SK-N-SH (cell line): ENCODE measurements around the gene PFKFB3. TPM values are rescaled to one million over a fixed set of nuclear protein-coding genes. Genes with fewer than 3 reads are reported as not detected.

Source experiments
- CTCF ChIA-PET: fragments of 300-600, 350-600 bp; formaldehyde crosslinking; extraction: SDS; loops from one replicate; lab custom pipeline; 2021; lab: Yijun Ruan, JAX
- POLR2A ChIA-PET: fragments of 350-600 bp; sonication (Branson Sonifier 250); formaldehyde crosslinking; extraction: SDS; loops from one replicate; lab custom pipeline; 2020; ENCODE audit warnings: antibody characterized with exemption, inconsistent platforms; lab: Yijun Ruan, JAX
- DNase-seq: peaks from one replicate; pipeline ENCODE4 v3.0.0; 2012
- H2AFZ ChIP-seq: fragments of 200-600 bp; sonication (generic); 2 replicates; pipeline ENCODE4 v1.8.1; 2016; ENCODE audit warnings: antibody characterized with exemption, mild to moderate bottlenecking, low read depth
- H3F3A ChIP-seq: fragments of 200-600 bp; sonication (generic); replicated peaks from 2 replicates; pipeline ENCODE3; 2016; ENCODE audit warnings: antibody characterized with exemption, mild to moderate bottlenecking; ENCODE audit not compliant: insufficient read depth
- H3K27ac ChIP-seq, 2 experiments: fragments of 200-500 bp in 1 of 2; fragments of 200-600 bp in 1 of 2; sonication (Bioruptor generic) in 1 of 2; sonication (generic), shearing (Covaris generic) in 1 of 2; 2 replicates each; pipeline versions ENCODE4 v1.5.1 to v1.6.1; 2014 to 2016; ENCODE audit warnings: low read depth in 2 of 2, inconsistent platforms in 1 of 2, low read length in 1 of 2, mild to moderate bottlenecking in 1 of 2, mixed read lengths in 1 of 2
- H3K27me3 ChIP-seq: fragments of 200-600 bp; sonication (generic), shearing (Covaris generic); 2 replicates; pipeline ENCODE4 v1.6.1; 2016; ENCODE audit warnings: mixed run types; ENCODE audit not compliant: insufficient read depth
- H3K36me3 ChIP-seq, 2 experiments: fragments of 200-500 bp in 1 of 2; fragments of 200-600 bp in 1 of 2; sonication (Bioruptor generic) in 1 of 2; sonication (generic) in 1 of 2; replicated peaks in 1 of 2; 2 replicates each; pipeline versions ENCODE3 to v1.5.1; 2014 to 2016; ENCODE audit warnings: low read length in 1 of 2, mild to moderate bottlenecking in 1 of 2; ENCODE audit not compliant: insufficient read depth in 2 of 2, control insufficient read depth in 1 of 2
- H3K4me1 ChIP-seq, 2 experiments: fragments of 200-500 bp in 1 of 2; fragments of 200-600 bp in 1 of 2; sonication (Bioruptor generic) in 1 of 2; sonication (generic), shearing (Covaris generic) in 1 of 2; 2 replicates each; pipeline versions ENCODE4 v1.5.1 to v1.6.1; 2014 to 2016; ENCODE audit warnings: low read depth in 1 of 2, low read length in 1 of 2, mixed run types in 1 of 2; ENCODE audit not compliant: insufficient read depth in 2 of 2, control insufficient read depth in 1 of 2
- H3K4me2 ChIP-seq: fragments of 200-600 bp; sonication (generic), shearing (Covaris generic); 2 replicates; pipeline ENCODE4 v1.6.1; 2017; ENCODE audit warnings: mixed run types
- H3K4me3 ChIP-seq, 2 experiments: fragments of 200-500 bp in 1 of 2; fragments of 200-600 bp in 1 of 2; sonication (Bioruptor generic) in 1 of 2; sonication (generic), shearing (Covaris generic) in 1 of 2; 2 replicates each; pipeline versions ENCODE4 v1.5.1 to v1.8.1; 2014 to 2016; ENCODE audit warnings: low read depth in 2 of 2, inconsistent platforms in 1 of 2, low read length in 1 of 2, mild to moderate bottlenecking in 1 of 2, mixed read lengths in 1 of 2, moderate library complexity in 1 of 2
- H3K79me2 ChIP-seq: fragments of 200-600 bp; sonication (generic); 2 replicates; pipeline ENCODE4 v1.8.1; 2017; ENCODE audit warnings: mild to moderate bottlenecking; ENCODE audit not compliant: insufficient read depth
- H3K9ac ChIP-seq: fragments of 200-600 bp; sonication (generic); 2 replicates; pipeline ENCODE4 v1.6.1; 2017; ENCODE audit warnings: mixed run types
- H3K9me2 ChIP-seq: fragments of 200-600 bp; sonication (generic); 2 replicates; pipeline ENCODE4 v1.6.1; 2017; ENCODE audit warnings: mixed run types
- H3K9me3 ChIP-seq: fragments of 200-600 bp; sonication (generic); 2 replicates; pipeline ENCODE4 v1.6.1; 2017; ENCODE audit warnings: mixed run types, mild to moderate bottlenecking, moderate library complexity
- H4K20me1 ChIP-seq: fragments of 200-600 bp; sonication (generic); 2 replicates; pipeline ENCODE4 v1.6.1; 2017; ENCODE audit warnings: mild to moderate bottlenecking, mixed run types; ENCODE audit not compliant: insufficient read depth
- ELF1 ChIP-seq: IDR thresholded peaks from 2 replicates; pipeline ENCODE4 v1.4.0; 2012
- EP300 ChIP-seq, 2 experiments: IDR thresholded peaks; 2 replicates each; pipeline versions ENCODE4 v1.4.0 to v1.6.1; 2012; ENCODE audit warnings: borderline replicate concordance in 1 of 2, low read depth in 1 of 2, low read length in 1 of 2
- FOSL2 ChIP-seq: IDR thresholded peaks from 2 replicates; pipeline ENCODE4 v1.4.0; 2012; ENCODE audit warnings: low read depth, mild to moderate bottlenecking, moderate library complexity, borderline replicate concordance
- FOXJ3 ChIP-seq: sonication (generic); formaldehyde crosslinking; IDR thresholded peaks from 2 replicates; pipeline ENCODE4 v1.5.1; 2020; ENCODE audit warnings: mild to moderate bottlenecking, missing genetic modification reagents
- GABPA ChIP-seq: IDR thresholded peaks from 2 replicates; pipeline ENCODE4 v1.4.0; 2012; ENCODE audit warnings: low read depth, mild to moderate bottlenecking
- IRF3 ChIP-seq: fragments of 150-350 bp; IDR thresholded peaks from 2 replicates; pipeline ENCODE4 v1.6.1; 2016; ENCODE audit warnings: mild to moderate bottlenecking, low read depth, low read length
- JUND ChIP-seq: IDR thresholded peaks from 2 replicates; pipeline ENCODE4 v1.4.0; 2012
- POLR2AphosphoS5 ChIP-seq: IDR thresholded peaks from 2 replicates; pipeline ENCODE4 v1.6.1; 2012; ENCODE audit warnings: low read depth, low read length
- RAD21 ChIP-seq: IDR thresholded peaks from 2 replicates; pipeline ENCODE4 v1.6.1; 2012; ENCODE audit warnings: mild to moderate bottlenecking, low read length
- RFX5 ChIP-seq: IDR thresholded peaks from 2 replicates; pipeline ENCODE4 v1.6.1; 2012; ENCODE audit warnings: mild to moderate bottlenecking, improper control_type of control experiment, low read length
- SIN3A ChIP-seq: IDR thresholded peaks from 2 replicates; pipeline ENCODE4 v1.6.1; 2012; ENCODE audit warnings: low read depth, mild to moderate bottlenecking, low read length, moderate library complexity, borderline replicate concordance
- YY1 ChIP-seq: IDR thresholded peaks from 2 replicates; pipeline ENCODE4 v1.4.0; 2012; ENCODE audit warnings: low read depth, mild to moderate bottlenecking
- WGBS: methylation state at CpG from one replicate; pipeline ENCODE4 v1.1.6; 2017; ENCODE audit warnings: low lambda C conversion rate; 5-methylcytosine and 5-hydroxymethylcytosine counted together
- polyA plus RNA-seq, 3 experiments: library from polyadenylated mRNA; depleted of rRNA; stranded (reverse); fragments of >200 nt; gene quantifications; 2 replicates each; pipeline ENCODE4 v1.2.3, GENCODE V29; 2012
- TF ChIP-seq, protein P1 (sequence below): IDR thresholded peaks from 2 replicates; pipeline ENCODE4 v1.4.0; 2012; ENCODE audit warnings: low read depth, borderline replicate concordance
- TF ChIP-seq, protein P2 (sequence below): fragments of 200-600 bp; sonication (generic); IDR thresholded peaks from 2 replicates; pipeline ENCODE4 v1.6.1; 2017; ENCODE audit warnings: antibody characterized with exemption, mild to moderate bottlenecking, moderate library complexity
- TF ChIP-seq, protein P3 (sequence below): IDR thresholded peaks from 2 replicates; pipeline ENCODE4 v1.4.0; 2012; ENCODE audit warnings: low read depth, borderline replicate concordance
- TF ChIP-seq, protein P4 (sequence below): IDR thresholded peaks from 2 replicates; pipeline ENCODE4 v1.4.0; 2012; ENCODE audit warnings: low read depth

PFKFB3 gene
- polyA plus RNA-seq, 1 of the 3 experiments (the other 2 are of a cell fraction), result 59.7 TPM

GRCh38 chr10:6213908-6214307, 11.2 kb downstream of the PFKFB3 start:
- Histone ChIP-seq H3K4me3 (no peak overlapping the region), H3K79me2 (peaks cover 88% of the 10 kb centered on the region), H3K27ac (no peak overlapping the region), H3K9me2 (no peaks in the 10 kb centered on the region), H3K4me2 (no peak overlapping the region), H3K9me3 (no peaks in the 10 kb centered on the region), H2AFZ (no peak overlapping the region), H4K20me1 (peaks cover 81% of the 10 kb centered on the region), H3K4me1 (peaks cover 15 to 21% of the 10 kb centered on the region in 2 experiments; a peak in 3 of 4 replicates), H3F3A (peaks cover 11% of the 10 kb centered on the region), H3K27me3 (no peaks in the 10 kb centered on the region), H3K9ac (no peak overlapping the region), H3K36me3 (peaks cover 45 to 58% of the 10 kb centered on the region in 2 experiments)
- CTCF ChIA-PET, result interaction anchor here (1.7 to 3.4 kb wide), 2 partner anchors 9 to 12 kb away, joined by 4 to 23 read pairs; partner anchors contain the start of gene PFKFB3
- WGBS, result 95% methylated on average over 5 of the region's 5 CpGs
- no peak for DNase-seq
- POLR2A ChIA-PET, result no interaction called here
- TF ChIP-seq, protein P1, sequence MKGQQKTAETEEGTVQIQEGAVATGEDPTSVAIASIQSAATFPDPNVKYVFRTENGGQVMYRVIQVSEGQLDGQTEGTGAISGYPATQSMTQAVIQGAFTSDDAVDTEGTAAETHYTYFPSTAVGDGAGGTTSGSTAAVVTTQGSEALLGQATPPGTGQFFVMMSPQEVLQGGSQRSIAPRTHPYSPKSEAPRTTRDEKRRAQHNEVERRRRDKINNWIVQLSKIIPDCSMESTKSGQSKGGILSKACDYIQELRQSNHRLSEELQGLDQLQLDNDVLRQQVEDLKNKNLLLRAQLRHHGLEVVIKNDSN, result no peak
- TF ChIP-seq GABPA (no peak), ELF1 (no peak), POLR2AphosphoS5 (no peak), JUND (no peak), RFX5 (no peak), SIN3A (no peak), FOSL2 (no peak), FOXJ3 (CRISPR knock-in tag) (no peak), IRF3 (no peak), YY1 (no peak), EP300 (IDR thresholded peaks at IDR 0.05; ENCODE audit: borderline replicate concordance in 1 of 2, low read depth in 1 of 2, low read length in 1 of 2) (no peak), RAD21 (no peak)
- TF ChIP-seq, protein P2, sequence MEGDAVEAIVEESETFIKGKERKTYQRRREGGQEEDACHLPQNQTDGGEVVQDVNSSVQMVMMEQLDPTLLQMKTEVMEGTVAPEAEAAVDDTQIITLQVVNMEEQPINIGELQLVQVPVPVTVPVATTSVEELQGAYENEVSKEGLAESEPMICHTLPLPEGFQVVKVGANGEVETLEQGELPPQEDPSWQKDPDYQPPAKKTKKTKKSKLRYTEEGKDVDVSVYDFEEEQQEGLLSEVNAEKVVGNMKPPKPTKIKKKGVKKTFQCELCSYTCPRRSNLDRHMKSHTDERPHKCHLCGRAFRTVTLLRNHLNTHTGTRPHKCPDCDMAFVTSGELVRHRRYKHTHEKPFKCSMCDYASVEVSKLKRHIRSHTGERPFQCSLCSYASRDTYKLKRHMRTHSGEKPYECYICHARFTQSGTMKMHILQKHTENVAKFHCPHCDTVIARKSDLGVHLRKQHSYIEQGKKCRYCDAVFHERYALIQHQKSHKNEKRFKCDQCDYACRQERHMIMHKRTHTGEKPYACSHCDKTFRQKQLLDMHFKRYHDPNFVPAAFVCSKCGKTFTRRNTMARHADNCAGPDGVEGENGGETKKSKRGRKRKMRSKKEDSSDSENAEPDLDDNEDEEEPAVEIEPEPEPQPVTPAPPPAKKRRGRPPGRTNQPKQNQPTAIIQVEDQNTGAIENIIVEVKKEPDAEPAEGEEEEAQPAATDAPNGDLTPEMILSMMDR, result no peak
- TF ChIP-seq, protein P3, sequence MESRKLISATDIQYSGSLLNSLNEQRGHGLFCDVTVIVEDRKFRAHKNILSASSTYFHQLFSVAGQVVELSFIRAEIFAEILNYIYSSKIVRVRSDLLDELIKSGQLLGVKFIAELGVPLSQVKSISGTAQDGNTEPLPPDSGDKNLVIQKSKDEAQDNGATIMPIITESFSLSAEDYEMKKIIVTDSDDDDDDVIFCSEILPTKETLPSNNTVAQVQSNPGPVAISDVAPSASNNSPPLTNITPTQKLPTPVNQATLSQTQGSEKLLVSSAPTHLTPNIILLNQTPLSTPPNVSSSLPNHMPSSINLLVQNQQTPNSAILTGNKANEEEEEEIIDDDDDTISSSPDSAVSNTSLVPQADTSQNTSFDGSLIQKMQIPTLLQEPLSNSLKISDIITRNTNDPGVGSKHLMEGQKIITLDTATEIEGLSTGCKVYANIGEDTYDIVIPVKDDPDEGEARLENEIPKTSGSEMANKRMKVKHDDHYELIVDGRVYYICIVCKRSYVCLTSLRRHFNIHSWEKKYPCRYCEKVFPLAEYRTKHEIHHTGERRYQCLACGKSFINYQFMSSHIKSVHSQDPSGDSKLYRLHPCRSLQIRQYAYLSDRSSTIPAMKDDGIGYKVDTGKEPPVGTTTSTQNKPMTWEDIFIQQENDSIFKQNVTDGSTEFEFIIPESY, result no peak
- TF ChIP-seq, protein P4, sequence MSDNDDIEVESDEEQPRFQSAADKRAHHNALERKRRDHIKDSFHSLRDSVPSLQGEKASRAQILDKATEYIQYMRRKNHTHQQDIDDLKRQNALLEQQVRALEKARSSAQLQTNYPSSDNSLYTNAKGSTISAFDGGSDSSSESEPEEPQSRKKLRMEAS, result no peak
